ENCODE results near the gene GPR21. TPM values are rescaled to one million over a fixed set of nuclear protein-coding genes. Genes with fewer than 3 reads are reported as not detected.

Gene GPR21
- total and polyA plus RNA-seq, 2 of the 13 experiments (the other 11 are each of a cell fraction or from before 2014, with no cell fraction given): 0.29 to 0.32 TPM

DNA sequence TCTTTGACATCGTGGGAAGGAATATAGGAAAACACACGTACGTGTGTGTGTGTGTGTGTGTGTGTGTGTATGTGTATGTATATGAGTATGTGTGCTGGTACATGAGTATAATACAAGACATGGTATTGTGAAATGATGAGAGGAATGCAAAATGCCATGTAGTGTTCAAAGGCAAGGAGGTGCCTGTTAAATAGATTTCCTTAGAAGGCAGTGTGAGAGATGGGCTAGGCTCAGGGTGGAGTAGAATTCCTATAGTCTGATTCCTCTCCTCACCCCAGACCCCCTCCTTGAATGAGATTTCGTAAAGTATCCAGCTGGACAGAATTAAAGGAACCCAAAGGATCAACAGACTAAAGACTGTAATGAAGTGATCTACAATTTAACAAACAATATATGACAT, 11.1 kb downstream of the GPR21 start:
- peaks cover 21% of the 10 kb centered on the region for H3K4me1 ChIP-seq (ENCODE audit: insufficient read depth, low read length)
- no peak for ATAC-seq
- 97% methylated on average over 4 of the region's 4 CpGs for WGBS (ENCODE audit: low lambda C conversion rate)
- H3K9me3 ChIP-seq (ENCODE audit: low read length): no peaks in the 10 kb centered on the region
- POLR2A ChIA-PET: no interaction called here
- intact Hi-C loops (cut with micrococcal nuclease; ENCODE audit: unreplicated experiment) (no loop called here), in situ Hi-C loops (cut with HindIII; ENCODE audit: extremely low pct_ligation_motif_present, low pct_unique_long_range_greater_than_20kb) (no loop called here)
- peaks cover 4 to 7% of the 10 kb centered on the region in 2 experiments; a peak in 2 of 5 replicates for H3K36me3 ChIP-seq (replicated peaks in 1 of 2; ENCODE audit: control insufficient read depth in 1 of 2, insufficient read depth in 2 of 2, low read length in 2 of 2)
- H4K20me1 ChIP-seq (ENCODE audit: insufficient read depth, low read length): no peaks in the 10 kb centered on the region; the same call in 1 of the 2 replicates
- H3K27ac ChIP-seq (ENCODE audit: extremely low read length, insufficient read depth, low read length): no peak overlapping the region
- no peak overlapping the region for H3K9ac ChIP-seq (ENCODE audit: insufficient read depth, low read depth, low read length)
- H3K4me2 ChIP-seq (ENCODE audit: low read depth, low read length): no peak overlapping the region
- H3K79me2 ChIP-seq (ENCODE audit: insufficient read depth, low read length): peaks cover 2% of the 10 kb centered on the region
- FAIRE-seq: no peak
- no peak overlapping the region for H2AFZ ChIP-seq (ENCODE audit: low read length)
- CTCF ChIA-PET (ENCODE audit: low intra/inter-chr PET ratio, low total read pairs): no interaction called here
- no peak for TF ChIP-seq ZSCAN30 (CRISPR knock-in tag; IDR thresholded peaks at IDR 0.05)
- TF ChIP-seq, protein P1, sequence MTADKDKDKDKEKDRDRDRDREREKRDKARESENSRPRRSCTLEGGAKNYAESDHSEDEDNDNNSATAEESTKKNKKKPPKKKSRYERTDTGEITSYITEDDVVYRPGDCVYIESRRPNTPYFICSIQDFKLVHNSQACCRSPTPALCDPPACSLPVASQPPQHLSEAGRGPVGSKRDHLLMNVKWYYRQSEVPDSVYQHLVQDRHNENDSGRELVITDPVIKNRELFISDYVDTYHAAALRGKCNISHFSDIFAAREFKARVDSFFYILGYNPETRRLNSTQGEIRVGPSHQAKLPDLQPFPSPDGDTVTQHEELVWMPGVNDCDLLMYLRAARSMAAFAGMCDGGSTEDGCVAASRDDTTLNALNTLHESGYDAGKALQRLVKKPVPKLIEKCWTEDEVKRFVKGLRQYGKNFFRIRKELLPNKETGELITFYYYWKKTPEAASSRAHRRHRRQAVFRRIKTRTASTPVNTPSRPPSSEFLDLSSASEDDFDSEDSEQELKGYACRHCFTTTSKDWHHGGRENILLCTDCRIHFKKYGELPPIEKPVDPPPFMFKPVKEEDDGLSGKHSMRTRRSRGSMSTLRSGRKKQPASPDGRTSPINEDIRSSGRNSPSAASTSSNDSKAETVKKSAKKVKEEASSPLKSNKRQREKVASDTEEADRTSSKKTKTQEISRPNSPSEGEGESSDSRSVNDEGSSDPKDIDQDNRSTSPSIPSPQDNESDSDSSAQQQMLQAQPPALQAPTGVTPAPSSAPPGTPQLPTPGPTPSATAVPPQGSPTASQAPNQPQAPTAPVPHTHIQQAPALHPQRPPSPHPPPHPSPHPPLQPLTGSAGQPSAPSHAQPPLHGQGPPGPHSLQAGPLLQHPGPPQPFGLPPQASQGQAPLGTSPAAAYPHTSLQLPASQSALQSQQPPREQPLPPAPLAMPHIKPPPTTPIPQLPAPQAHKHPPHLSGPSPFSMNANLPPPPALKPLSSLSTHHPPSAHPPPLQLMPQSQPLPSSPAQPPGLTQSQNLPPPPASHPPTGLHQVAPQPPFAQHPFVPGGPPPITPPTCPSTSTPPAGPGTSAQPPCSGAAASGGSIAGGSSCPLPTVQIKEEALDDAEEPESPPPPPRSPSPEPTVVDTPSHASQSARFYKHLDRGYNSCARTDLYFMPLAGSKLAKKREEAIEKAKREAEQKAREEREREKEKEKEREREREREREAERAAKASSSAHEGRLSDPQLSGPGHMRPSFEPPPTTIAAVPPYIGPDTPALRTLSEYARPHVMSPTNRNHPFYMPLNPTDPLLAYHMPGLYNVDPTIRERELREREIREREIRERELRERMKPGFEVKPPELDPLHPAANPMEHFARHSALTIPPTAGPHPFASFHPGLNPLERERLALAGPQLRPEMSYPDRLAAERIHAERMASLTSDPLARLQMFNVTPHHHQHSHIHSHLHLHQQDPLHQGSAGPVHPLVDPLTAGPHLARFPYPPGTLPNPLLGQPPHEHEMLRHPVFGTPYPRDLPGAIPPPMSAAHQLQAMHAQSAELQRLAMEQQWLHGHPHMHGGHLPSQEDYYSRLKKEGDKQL (CRISPR knock-in tag; IDR thresholded peaks at IDR 0.05; ENCODE audit: low read depth): no peak
- TF ChIP-seq ZNF7 (CRISPR knock-in tag; IDR thresholded peaks at IDR 0.05): no peak
- no TSS peak for BruUV-seq (replicated peaks)
- no peaks in the 10 kb centered on the region for H3K27me3 ChIP-seq (ENCODE audit: control insufficient read depth in 1 of 2, insufficient read depth in 2 of 2, low read length in 2 of 2)
- no peak for DNase-seq (ENCODE audit: low spot score)
- H3K4me3 ChIP-seq (replicated peaks in 1 of 3; ENCODE audit: insufficient read depth in 1 of 3, low read depth in 2 of 3, low read length in 3 of 3): no peak overlapping the region
